ENCODE results near the gene CYS1.
A peak's percentile ranks its signal among the peaks of the same experiment; 100 is the strongest.

CYS1 gene

GRCh38 chr2:10079870-10080535, at the start of gene CYS1:
TSS of gene CYS1 (minus strand) at chr2:10080411. CDS start at chr2:10080223, 188 bp downstream.
- Mint-ChIP-seq H3K27ac (peak within 1 kb of the TSS; percentile 42), H3K36me3 (ENCODE audit: low read depth) (peaks cover 1% of the 10 kb centered on the region), H3K4me1 (ENCODE audit: low read depth) (peaks cover 27% of the 10 kb centered on the region), H3K4me3 (peak within 1 kb of the TSS; percentile 86), H3K27me3 (ENCODE audit: low read depth) (peaks cover 84% of the 10 kb centered on the region), H3K9me3 (no peaks in the 10 kb centered on the region)

- Mint-ChIP-seq H3K4me3 (no peak overlapping the region), H3K27me3 (ENCODE audit: low read depth) (no peaks in the 10 kb centered on the region), H3K27ac (no peak overlapping the region), H3K36me3 (ENCODE audit: low read depth) (peaks cover 51% of the 10 kb centered on the region), H3K9me3 (no peaks in the 10 kb centered on the region), H3K4me1 (ENCODE audit: low read depth) (peaks cover 50% of the 10 kb centered on the region)
These were observed 49.3 kb upstream of the CYS1 start for GRCh38 chr2:10129490-10129889.

- H3K9me3 Mint-ChIP-seq = no peaks in the 10 kb centered on the region
- H3K4me3 Mint-ChIP-seq = peak overlapping the region; percentile 38
- H3K4me1 Mint-ChIP-seq (ENCODE audit: low read depth) = peaks cover 59% of the 10 kb centered on the region
- no peaks in the 10 kb centered on the region for H3K27me3 Mint-ChIP-seq (ENCODE audit: low read depth)
- peak overlapping the region; percentile 75 for H3K27ac Mint-ChIP-seq
- peaks cover 59% of the 10 kb centered on the region for H3K36me3 Mint-ChIP-seq (ENCODE audit: low read depth)
These were observed 48.2 kb upstream of the CYS1 start for GRCh38 chr2:10128420-10128819.

- H3K4me3 Mint-ChIP-seq = peak overlapping the region; percentile 38
- H3K27me3 Mint-ChIP-seq (ENCODE audit: low read depth) = no peaks in the 10 kb centered on the region
- peaks cover 57% of the 10 kb centered on the region for H3K4me1 Mint-ChIP-seq (ENCODE audit: low read depth)
- no peaks in the 10 kb centered on the region for H3K9me3 Mint-ChIP-seq
- H3K36me3 Mint-ChIP-seq (ENCODE audit: low read depth) = peaks cover 55% of the 10 kb centered on the region
- H3K27ac Mint-ChIP-seq = peak overlapping the region; percentile 61
These were observed 46.4 kb upstream of the CYS1 start for GRCh38 chr2:10126632-10127026.

- Mint-ChIP-seq H3K9me3 (no peaks in the 10 kb centered on the region), H3K27ac (peak overlapping the region; percentile 65), H3K36me3 (ENCODE audit: low read depth) (peaks cover 58% of the 10 kb centered on the region), H3K27me3 (ENCODE audit: low read depth) (no peaks in the 10 kb centered on the region), H3K4me1 (ENCODE audit: low read depth) (peaks cover 60% of the 10 kb centered on the region), H3K4me3 (peak overlapping the region; percentile 91)
These were observed 45.8 kb upstream of the CYS1 start for GRCh38 chr2:10125842-10126631.

DNA sequence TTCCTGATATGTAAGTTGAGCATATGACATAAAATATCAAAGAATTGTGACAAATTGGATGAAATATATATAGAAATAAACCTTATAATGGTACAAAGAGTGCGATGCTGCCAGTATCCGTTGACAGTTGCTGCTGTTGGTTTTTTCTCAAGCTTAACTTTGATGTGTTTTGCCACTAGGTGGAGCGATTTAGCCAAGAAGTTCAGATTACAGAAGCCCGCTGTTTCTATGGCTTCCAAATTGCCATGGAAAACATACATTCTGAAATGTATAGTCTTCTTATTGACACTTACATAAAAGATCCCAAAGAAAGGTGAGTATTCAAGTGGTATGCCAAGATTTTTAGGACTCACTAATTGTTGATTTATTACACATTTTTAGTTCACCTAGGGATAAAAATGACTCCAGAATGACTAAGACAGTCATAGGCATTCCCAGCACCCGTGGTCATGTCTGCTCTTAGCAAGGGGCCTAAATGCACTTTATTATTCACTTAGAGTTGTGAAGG, 44.4 kb upstream of the CYS1 start:
- no peaks in the 10 kb centered on the region for H3K27me3 Mint-ChIP-seq (ENCODE audit: low read depth)
- H3K4me3 Mint-ChIP-seq = peak overlapping the region; percentile 91
- no peaks in the 10 kb centered on the region for H3K9me3 Mint-ChIP-seq
- peaks cover 52% of the 10 kb centered on the region for H3K4me1 Mint-ChIP-seq (ENCODE audit: low read depth)
- peaks cover 48% of the 10 kb centered on the region for H3K36me3 Mint-ChIP-seq (ENCODE audit: low read depth)
- H3K27ac Mint-ChIP-seq = peak overlapping the region; percentile 90

DNA sequence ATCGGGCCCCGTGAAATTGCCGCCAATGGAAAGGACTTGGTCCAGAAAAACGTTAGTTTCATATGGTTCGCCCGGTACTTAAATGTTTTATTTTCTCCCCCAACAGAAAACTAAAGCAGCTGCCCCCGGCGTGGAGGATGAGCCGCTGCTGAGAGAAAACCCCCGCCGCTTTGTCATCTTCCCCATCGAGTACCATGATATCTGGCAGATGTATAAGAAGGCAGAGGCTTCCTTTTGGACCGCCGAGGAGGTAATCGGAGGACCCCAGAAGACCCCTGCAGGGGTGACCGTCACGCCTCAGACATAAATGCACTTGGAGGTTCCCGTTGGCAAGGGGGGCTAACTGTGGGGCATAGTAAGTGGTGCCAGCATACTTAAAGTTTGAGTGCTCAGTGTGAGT, 43.1 kb upstream of the CYS1 start:
- H3K36me3 Mint-ChIP-seq (ENCODE audit: low read depth) = peaks cover 38% of the 10 kb centered on the region
- no peaks in the 10 kb centered on the region for H3K9me3 Mint-ChIP-seq
- peaks cover 45% of the 10 kb centered on the region for H3K4me1 Mint-ChIP-seq (ENCODE audit: low read depth)
- H3K27ac Mint-ChIP-seq = peak overlapping the region; percentile 90
- no peaks in the 10 kb centered on the region for H3K27me3 Mint-ChIP-seq (ENCODE audit: low read depth)
- peak overlapping the region; percentile 91 for H3K4me3 Mint-ChIP-seq

DNA sequence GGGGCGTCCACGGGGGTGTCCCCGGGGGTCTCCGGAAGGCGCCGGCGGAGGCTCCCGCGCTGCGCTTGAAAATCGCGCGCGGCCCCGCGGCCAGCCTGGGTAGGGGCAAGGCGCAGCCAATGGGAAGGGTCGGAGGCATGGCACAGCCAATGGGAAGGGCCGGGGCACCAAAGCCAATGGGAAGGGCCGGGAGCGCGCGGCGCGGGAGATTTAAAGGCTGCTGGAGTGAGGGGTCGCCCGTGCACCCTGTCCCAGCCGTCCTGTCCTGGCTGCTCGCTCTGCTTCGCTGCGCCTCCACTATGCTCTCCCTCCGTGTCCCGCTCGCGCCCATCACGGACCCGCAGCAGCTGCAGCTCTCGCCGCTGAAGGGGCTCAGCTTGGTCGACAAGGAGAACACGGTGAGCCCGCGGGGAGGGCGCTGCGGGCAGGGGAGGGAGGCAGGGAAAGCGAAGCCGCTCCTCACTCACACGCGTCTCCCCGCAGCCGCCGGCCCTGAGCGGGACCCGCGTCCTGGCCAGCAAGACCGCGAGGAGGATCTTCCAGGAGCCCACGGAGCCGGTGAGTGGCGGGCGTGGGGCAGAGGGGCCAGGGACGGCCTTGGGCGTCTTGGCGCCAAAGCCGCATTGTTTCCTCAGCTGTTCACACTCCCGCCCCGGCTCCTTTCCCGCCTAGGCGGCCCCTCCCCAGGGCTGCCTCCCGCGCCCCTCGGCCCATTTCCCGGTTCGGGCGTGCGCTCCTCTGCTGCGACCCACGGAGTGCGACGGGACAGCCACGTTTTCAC, 42.5 kb upstream of the CYS1 start, which contains the start of gene RRM2:
Gene RRM2, plus strand, starts transcription at position 240 of the 781 bp plus-strand sequence. Its CDS starts 60 bp downstream, at position 300.
- peaks cover 35% of the 10 kb centered on the region for H3K36me3 Mint-ChIP-seq (ENCODE audit: low read depth)
- H3K4me1 Mint-ChIP-seq (ENCODE audit: low read depth) = peaks cover 46% of the 10 kb centered on the region
- H3K4me3 Mint-ChIP-seq = peak within 1 kb of the TSS; percentile 99
- H3K27ac Mint-ChIP-seq = peak within 1 kb of the TSS; percentile 92
- H3K27me3 Mint-ChIP-seq (ENCODE audit: low read depth) = no peaks in the 10 kb centered on the region
- no peaks in the 10 kb centered on the region for H3K9me3 Mint-ChIP-seq

DNA sequence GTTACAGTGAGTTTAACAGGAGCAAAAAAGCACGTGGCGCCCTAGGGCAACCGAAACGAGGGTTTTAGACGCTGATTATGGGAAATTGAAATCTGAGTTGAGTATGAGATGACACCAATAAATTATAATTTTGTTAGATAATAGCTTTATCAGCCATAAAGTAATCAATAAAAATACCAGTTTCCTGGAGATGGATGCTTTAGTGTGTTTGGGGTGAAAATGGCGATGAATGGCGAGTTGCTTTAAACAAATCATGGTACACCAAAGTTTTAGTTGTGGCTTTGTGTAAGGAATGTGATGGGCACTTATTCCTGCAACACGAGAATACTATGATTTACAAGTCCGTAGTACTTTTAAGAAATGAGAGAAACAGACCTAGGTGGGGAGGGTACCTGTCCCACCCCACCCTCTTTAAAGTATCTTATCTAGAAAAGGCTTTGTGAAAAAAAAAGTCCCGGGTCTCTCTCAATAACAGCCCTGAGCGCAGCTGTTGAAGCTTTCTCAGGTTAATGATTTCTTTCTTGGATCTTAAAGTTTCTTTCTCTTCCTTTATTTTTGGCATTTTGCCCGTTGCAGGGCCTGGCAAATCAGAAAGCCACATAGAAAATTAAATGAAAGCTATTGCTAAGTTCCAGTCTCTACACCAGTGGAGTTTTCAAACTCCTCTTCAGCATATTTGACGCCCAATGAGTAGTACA, 40.8 kb upstream of the CYS1 start:
- peaks cover 40% of the 10 kb centered on the region for H3K4me1 Mint-ChIP-seq (ENCODE audit: low read depth)
- no peaks in the 10 kb centered on the region for H3K9me3 Mint-ChIP-seq
- H3K27ac Mint-ChIP-seq = peak overlapping the region; percentile 92
- no peaks in the 10 kb centered on the region for H3K27me3 Mint-ChIP-seq (ENCODE audit: low read depth)
- peaks cover 29% of the 10 kb centered on the region for H3K36me3 Mint-ChIP-seq (ENCODE audit: low read depth)
- peak overlapping the region; percentile 99 for H3K4me3 Mint-ChIP-seq

DNA sequence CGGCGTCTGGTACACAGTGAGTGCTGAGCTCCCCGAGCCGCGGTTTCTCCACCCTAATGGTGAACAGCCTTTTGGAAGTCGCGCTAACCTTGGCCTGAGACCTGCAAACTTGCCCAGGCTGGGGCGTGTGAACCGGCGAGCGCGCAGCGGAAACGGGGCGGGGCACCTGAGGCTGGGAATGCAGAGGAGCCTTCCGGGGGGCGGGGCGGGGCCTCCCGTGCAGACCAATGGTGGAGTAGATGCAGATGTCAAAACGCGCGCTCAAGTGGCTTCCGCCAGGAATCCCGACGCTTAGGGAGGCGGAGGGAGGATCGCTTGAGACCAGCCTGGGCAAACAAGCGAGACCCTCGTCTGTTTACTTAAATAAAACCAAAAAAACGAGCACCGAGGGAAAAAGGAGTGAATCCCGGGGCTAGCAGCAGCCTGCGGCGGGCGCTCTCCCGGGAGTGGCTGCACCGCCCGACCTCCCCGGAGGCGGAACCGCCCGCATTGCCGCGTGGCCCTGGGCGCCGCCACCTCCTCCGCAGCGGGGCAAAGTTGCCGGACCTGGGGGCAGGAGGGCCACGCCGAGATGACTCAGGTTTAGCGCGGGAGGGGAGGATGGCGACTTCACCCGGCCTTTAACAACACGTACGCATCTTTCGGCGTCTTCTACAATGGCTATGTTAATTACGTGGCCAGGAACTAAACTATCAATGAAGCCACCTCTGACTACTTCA, 40.1 kb upstream of the CYS1 start:
- Mint-ChIP-seq H3K4me3 (peak overlapping the region; percentile 99), H3K36me3 (ENCODE audit: low read depth) (peaks cover 25% of the 10 kb centered on the region), H3K27me3 (ENCODE audit: low read depth) (no peaks in the 10 kb centered on the region), H3K4me1 (ENCODE audit: low read depth) (peaks cover 39% of the 10 kb centered on the region), H3K27ac (peak overlapping the region; percentile 100), H3K9me3 (no peaks in the 10 kb centered on the region)

GRCh38 chr2:10119601-10120157, 39.5 kb upstream of the CYS1 start:
- H3K27me3 Mint-ChIP-seq (ENCODE audit: low read depth) = no peaks in the 10 kb centered on the region
- peaks cover 19% of the 10 kb centered on the region for H3K36me3 Mint-ChIP-seq (ENCODE audit: low read depth)
- peaks cover 33% of the 10 kb centered on the region for H3K4me1 Mint-ChIP-seq (ENCODE audit: low read depth)
- H3K4me3 Mint-ChIP-seq = peak overlapping the region; percentile 99
- H3K9me3 Mint-ChIP-seq = no peaks in the 10 kb centered on the region
- H3K27ac Mint-ChIP-seq = peak overlapping the region; percentile 100

DNA sequence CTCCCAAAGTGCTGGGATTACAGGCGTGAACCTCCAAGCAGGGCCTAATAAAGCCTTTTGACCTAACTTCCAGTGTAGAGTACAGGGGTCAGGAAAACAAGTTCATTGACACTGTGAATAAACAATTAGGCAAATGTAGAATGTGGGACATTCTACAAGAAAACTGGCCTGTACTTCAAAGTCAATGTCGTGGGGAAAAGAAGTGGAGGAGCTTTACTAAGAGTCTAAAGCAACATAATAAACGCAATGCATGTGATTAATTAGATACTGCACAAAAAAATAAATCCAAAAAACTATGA, 38.8 kb upstream of the CYS1 start:
- Mint-ChIP-seq H3K9me3 (no peaks in the 10 kb centered on the region), H3K36me3 (ENCODE audit: low read depth) (peaks cover 14% of the 10 kb centered on the region), H3K4me3 (no peak overlapping the region), H3K4me1 (ENCODE audit: low read depth) (peaks cover 27% of the 10 kb centered on the region), H3K27me3 (ENCODE audit: low read depth) (no peaks in the 10 kb centered on the region), H3K27ac (no peak overlapping the region)

DNA sequence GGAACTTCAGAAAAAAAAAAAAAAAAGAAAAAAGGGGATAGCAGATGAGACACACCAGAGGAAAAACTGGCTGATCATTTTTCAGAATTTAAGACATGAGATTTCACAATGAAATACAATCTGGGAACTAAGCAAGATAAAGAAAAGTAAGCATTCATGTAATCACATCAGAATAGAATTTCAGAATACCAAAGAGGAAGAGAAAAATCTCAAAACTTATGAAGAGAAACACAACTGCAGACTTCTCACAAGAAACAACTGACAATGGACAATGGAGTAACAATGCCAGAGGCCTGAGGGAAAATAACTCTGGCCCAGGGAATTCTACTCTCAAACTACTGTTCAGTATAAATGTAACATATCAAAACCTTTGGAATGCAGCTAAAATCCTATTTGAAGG, 29.1 kb upstream of the CYS1 start:
- Mint-ChIP-seq H3K27ac (no peak overlapping the region), H3K4me1 (ENCODE audit: low read depth) (no peaks in the 10 kb centered on the region), H3K27me3 (ENCODE audit: low read depth) (peaks cover 7% of the 10 kb centered on the region), H3K36me3 (ENCODE audit: low read depth) (no peaks in the 10 kb centered on the region), H3K9me3 (peaks cover 6% of the 10 kb centered on the region), H3K4me3 (no peak overlapping the region)

All from T-helper 1 cell treated with Interleukin-12 subunit alpha and Interleukin-12 subunit beta and Interleukin-4 antibody, amounts not matched to agents 30 μg/mL and 1 μg/mL, for 36 hours (primary cell).